ENCODE measurements around the gene DBNDD1.
"Not testable (repeated sequence)": the region's sequence is repeated elsewhere in the genome, so short reads cannot be mapped to it uniquely, and the experiment has no call there.

The DBNDD1 gene

DNA sequence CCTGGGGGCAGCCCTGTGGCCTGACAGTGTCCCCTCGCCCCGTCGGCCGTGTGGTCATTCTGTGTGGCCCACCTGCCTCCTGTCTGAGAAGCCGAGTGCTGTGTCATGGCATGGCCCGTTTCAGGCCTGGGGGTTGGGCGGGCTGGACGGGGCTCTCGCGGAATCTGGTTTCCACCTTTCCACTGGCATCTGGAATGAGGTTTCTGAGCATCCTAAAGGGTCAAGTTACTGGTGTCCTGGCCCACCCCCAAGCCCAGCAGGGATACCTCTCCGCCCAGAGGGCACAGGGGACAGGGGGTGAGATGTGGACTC lies 7.8 kb downstream of the DBNDD1 start:
- DNase-seq (ENCODE audit: low read depth) = no peak

GRCh38 chr16:90010676-90011507 lies 8.4 kb downstream of the DBNDD1 start:
- no peak for DNase-seq (ENCODE audit: low read depth)

DNA sequence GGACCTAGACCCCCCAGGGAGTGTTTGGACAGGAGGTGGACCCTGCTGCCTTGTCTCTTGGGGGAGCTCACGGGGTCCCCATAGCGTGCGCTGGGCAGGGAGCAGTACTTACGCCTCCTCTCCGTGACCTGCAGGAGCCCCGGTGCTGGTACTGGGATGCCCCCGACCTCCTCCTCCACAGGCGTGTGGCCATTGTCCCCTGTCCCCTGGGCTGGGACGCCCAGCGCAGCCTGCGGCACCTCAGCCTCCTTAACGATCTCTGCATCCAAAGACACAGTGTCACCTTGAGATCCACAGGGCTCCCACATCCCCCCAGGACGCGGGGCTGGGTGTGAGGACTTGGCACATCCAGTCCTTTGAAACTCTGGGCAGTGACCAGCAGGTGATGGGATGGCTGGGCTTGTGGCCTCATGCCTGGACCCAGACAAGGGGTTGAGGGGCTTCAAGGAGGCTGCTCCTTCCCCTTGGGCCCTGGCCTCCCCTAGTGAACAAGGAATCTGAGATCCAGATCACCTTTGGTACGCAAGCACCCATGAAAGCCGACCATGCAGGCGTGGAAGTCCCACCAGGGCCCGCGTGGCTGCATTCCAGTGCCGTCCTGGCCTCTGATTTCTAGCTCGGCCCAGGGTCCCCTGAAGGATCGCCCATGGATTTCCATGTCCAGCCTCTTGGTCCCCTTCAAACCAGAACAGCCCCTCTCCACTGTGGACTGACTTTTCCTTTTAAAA lies 9.9 kb downstream of the DBNDD1 start:
- no peak for DNase-seq (ENCODE audit: low read depth)

DNA sequence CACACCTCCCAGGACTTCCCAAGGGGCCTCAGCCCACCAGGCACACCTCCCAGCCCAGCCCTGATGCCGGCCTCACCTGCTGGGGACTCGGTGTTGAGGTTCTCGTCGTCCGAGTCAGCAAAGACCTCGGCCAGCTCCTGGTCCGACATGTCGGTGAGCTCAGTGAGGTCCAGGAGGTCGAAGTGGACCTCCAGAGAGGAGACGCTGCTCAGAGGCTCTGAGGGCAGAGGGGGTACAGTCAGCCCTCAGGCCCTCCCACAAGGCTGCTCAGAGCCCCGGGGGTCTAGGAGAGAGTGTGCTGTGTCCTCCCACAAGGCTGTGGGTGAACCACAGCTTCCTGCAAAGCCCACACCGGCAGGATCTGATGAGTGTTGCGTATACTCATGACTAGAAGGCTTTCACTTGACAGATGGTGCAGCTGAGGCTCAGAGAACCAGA lies 10.5 kb downstream of the DBNDD1 start:
- DNase-seq (ENCODE audit: low read depth) = no peak

- DNase-seq (ENCODE audit: low read depth) = not testable (repeated sequence)
Measured at GRCh38 chr16:90007635-90008234, 11.5 kb downstream of the DBNDD1 start.

DNA sequence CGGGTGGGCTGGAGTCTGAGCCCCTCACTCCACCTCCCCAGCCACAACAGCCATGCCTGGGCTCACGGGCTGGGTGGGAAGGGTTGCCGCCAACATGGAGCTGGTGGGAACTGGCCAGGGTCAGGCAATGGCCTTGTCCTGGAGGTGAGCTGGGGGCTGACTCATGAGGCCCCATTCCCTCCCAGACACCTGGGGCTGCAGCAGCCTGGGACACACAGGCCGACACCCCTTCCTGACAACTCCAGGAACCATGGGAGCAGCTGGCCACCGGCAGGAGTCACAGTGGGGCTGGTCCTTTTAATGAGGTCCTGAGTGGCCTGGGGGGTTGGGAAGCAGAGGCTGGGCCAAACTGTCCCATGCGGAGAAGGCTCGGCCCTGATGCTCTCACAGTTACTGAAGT lies 12.2 kb downstream of the DBNDD1 start:
- no peak for DNase-seq (ENCODE audit: low read depth)

- DNase-seq (ENCODE audit: low read depth) = no peak
Measured at GRCh38 chr16:90005956-90006663, 13.1 kb downstream of the DBNDD1 start.

- no peak for DNase-seq (ENCODE audit: low read depth)
Measured at GRCh38 chr16:90004577-90004976, 14.7 kb downstream of the DBNDD1 start.

GRCh38 chr16:90002759-90003158 lies 16.5 kb downstream of the DBNDD1 start:
- DNase-seq (ENCODE audit: low read depth) = no peak

- DNase-seq (ENCODE audit: low read depth) = no peak
Measured at GRCh38 chr16:90001761-90002503, 17.3 kb downstream of the DBNDD1 start.

DNA sequence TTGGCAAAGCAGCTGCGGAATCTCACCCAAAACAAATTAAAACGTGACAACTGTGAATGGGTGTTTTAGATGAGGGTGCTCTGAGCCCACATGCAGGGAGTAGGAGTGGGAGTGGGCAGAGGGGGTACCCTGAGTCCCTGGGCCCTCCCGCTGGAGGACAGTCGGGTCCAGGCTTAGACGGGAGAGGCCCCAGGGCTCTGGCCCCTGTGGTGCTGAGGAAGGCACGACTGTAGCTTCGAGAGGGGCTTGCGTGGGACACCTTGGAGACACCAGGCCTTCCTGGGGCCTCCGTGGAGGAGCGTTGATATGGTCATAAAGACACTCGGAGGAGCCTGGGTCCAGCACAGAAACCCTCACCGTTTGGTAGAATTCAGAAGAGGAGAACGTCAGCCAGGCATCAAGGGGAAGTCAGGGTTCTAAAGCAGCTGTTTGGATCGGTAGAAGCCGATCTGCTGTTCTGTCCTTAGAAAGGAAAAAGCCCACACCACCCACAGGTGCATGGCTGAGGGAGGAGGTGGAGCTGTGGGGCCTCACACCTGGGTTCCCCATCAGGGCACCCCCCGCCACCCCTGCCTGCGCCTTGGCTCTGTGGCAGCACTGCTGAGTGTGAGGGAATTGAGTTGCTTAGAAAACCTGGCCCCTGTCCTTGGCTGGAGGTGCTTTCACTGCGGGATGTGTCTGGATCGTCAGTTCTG lies 18.4 kb downstream of the DBNDD1 start:
- no peak for DNase-seq (ENCODE audit: low read depth)

- DNase-seq (ENCODE audit: low read depth) = no peak
Measured at GRCh38 chr16:89999831-90000574, 19.3 kb downstream of the DBNDD1 start.

DNA sequence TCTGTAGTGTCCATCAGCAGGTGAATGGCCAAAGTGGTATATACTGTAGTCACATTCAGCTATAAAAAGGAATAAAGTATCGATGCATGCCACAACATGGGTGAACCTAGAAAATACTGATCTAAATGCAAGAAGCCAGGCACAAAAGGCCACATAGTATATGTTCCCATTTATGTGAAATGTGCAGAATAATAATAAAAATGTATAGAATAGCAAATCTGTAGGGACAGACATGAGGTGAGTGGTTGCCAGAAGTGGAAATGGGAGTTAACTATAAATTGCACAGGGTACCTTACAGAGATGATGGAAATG lies 23.1 kb downstream of the DBNDD1 start:
- DNase-seq (ENCODE audit: low read depth) = no peak

DNA sequence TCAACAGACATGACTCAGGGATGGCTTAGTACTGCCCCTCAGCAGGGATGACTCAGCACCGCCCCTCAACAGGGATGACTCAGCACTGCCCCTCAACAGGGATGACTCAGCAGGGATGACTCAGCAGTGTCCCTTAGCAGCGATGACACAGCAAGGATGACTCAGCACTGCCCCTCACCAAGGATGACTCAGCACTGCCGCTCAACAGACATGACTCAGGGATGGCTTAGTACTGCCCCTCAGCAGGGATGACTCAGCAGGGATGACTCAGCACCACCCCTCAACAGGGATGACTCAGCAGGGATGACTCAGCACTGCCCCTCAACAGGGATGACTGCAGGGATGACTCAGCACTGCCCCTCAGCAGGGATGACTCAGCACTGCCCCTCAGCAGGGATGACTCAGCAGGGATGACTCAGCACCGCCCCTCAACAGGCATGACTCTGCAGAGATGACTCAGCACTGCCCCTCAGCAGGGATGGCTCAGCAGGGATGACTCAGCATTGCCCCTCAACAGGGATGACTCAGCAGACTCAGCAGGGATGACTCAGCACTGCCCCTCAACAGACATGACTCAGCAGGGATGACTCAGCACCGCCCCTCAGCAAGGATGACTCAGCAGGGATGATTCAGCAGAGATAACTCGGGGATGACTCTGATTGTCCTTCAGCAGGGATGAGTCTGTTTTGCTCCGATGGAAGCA lies 23.6 kb downstream of the DBNDD1 start:
- peak; percentile 24 for DNase-seq (ENCODE audit: low read depth)

DNA sequence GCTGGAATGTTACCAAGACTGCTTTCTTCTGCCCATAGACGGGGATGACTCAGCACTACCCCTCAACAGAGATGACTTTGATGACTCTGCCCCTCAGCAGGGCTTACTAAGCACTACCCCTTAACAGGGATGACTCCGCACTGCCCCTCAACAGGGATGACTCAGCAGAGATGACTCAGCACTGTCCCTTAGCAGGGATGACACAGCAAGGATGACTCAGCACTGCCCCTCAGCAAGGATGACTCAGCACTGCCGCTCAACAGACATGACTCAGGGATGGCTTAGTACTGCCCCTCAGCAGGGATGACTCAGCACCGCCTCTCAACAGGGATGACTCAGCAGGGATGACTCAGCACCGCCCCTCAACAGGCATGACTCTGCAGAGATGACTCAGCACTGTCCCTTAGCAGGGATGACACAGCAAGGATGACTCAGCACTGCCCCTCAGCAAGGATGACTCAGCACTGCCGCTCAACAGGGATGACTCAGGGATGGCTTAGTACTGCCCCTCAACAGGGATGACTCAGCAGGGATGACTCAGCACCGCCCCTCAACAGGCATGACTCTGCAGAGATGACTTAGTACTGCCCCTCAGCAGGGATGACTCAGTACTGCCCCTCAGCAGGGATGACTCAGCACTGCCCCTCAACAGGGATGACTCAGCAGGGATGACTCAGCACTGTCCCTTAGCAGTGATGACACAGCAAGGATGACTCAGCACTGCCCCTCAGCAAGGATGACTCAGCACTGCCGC lies 24.4 kb downstream of the DBNDD1 start:
- DNase-seq (ENCODE audit: low read depth) = peak; percentile 33

DNA sequence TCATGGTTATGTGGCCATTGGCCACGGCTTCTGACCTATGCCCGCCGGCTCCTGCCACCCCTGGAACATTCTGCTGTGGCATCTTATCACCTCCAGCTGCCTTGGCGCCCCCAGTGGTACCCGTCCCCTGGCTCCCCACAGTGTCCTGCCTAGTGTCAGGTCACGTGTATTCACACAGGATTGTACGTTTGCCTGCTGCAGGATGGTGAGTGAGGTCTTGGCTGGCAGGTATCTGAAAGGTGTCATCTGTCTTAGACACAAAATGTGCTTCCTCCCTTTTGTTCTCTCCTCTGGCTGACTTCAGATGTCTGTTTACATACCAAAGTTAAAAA lies 24.9 kb downstream of the DBNDD1 start:
- DNase-seq (ENCODE audit: low read depth) = no peak

DNA sequence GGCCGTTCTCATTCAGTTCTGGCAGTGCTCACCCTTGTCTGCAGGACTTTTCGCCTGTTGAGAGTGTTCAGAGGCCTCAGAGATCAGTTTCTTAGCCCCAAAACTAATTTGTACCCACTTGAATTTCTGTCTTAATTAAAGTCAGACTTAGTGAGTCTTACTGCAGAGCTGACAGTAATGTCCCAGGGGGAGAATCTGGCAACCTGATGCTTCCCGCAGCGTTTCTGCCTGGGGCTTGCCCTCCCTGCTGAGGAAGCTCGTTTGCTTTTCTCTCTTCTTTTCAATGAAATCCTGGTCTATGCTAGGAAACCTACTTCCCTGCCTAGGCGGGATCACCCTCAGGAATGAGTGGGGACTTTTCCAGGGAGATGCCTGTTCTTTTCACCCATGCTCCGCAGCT lies 25.3 kb downstream of the DBNDD1 start:
- DNase-seq (ENCODE audit: low read depth) = no peak

- no peak for DNase-seq (ENCODE audit: low read depth)
Measured at GRCh38 chr16:89993377-89993776, 25.9 kb downstream of the DBNDD1 start.

- no peak for DNase-seq (ENCODE audit: low read depth)
Measured at GRCh38 chr16:89990799-89991198, 28.5 kb downstream of the DBNDD1 start.
